H9 (cell line): Measurements from ENCODE around the gene RNF8. TPM values are rescaled to one million over a fixed set of nuclear protein-coding genes. Genes with fewer than 3 reads are reported as not detected.

ENCODE experiments used
- DNase-seq: peaks from one replicate; pipeline ENCODE4 v3.0.0-alpha.2; 2017
- H2AFZ ChIP-seq: one replicate; pipeline ENCODE4 v1.6.1; 2013; ENCODE audit warnings: mild to moderate bottlenecking, low read length, control low read depth, moderate library complexity
- H2AK5ac ChIP-seq: 2 replicates; pipeline ENCODE4 v1.6.1; 2013; ENCODE audit warnings: low read length, control low read depth, mixed read lengths; ENCODE audit not compliant: insufficient read length
- H2BK120ac ChIP-seq: one replicate; pipeline ENCODE4 v1.6.1; 2013; ENCODE audit warnings: low read depth, mild to moderate bottlenecking, low read length, control low read depth, inconsistent platforms; ENCODE audit not compliant: poor library complexity, severe bottlenecking
- H2BK12ac ChIP-seq: 2 replicates; pipeline ENCODE4 v1.6.1; 2013; ENCODE audit warnings: low read length, control low read depth, mixed read lengths, low read depth; ENCODE audit not compliant: insufficient read length
- H2BK15ac ChIP-seq: 2 replicates; pipeline ENCODE4 v1.6.1; 2013; ENCODE audit warnings: low read depth, low read length, control low read depth
- H2BK20ac ChIP-seq: one replicate; pipeline ENCODE4 v1.6.1; 2013; ENCODE audit warnings: low read depth, mild to moderate bottlenecking, low read length, control low read depth, inconsistent platforms; ENCODE audit not compliant: poor library complexity, severe bottlenecking
- H2BK5ac ChIP-seq: 2 replicates; pipeline ENCODE4 v1.6.1; 2013; ENCODE audit warnings: low read length, control low read depth, mixed read lengths; ENCODE audit not compliant: insufficient read length
- H3K14ac ChIP-seq: 2 replicates; pipeline ENCODE4 v1.6.1; 2013; ENCODE audit warnings: low read length, control low read depth; ENCODE audit not compliant: insufficient read depth
- H3K18ac ChIP-seq: 2 replicates; pipeline ENCODE4 v1.6.1; 2013; ENCODE audit warnings: low read depth, mild to moderate bottlenecking, mixed read lengths, low read length, control low read depth; ENCODE audit not compliant: insufficient read length
- H3K23ac ChIP-seq: 2 replicates; pipeline ENCODE4 v1.6.1; 2013; ENCODE audit warnings: low read length, control low read depth, mixed read lengths, low read depth; ENCODE audit not compliant: insufficient read length
- H3K23me2 ChIP-seq: 2 replicates; pipeline ENCODE4 v1.6.1; 2013; ENCODE audit warnings: low read depth, mild to moderate bottlenecking, mixed read lengths, low read length, control low read depth; ENCODE audit not compliant: insufficient read length, poor library complexity, severe bottlenecking
- H3K27ac ChIP-seq: 2 replicates; pipeline ENCODE4 v1.5.1; 2013; ENCODE audit warnings: low read length, control low read depth, mixed read lengths, low read depth; ENCODE audit not compliant: insufficient read length
- H3K27me3 ChIP-seq: 2 replicates; pipeline ENCODE4 v1.6.1; 2013; ENCODE audit warnings: low read length, control low read depth, inconsistent platforms; ENCODE audit not compliant: insufficient read depth
- H3K4ac ChIP-seq: 2 replicates; pipeline ENCODE4 v1.6.1; 2013; ENCODE audit warnings: low read depth, mild to moderate bottlenecking, control low read depth, inconsistent platforms, low read length, moderate library complexity
- H3K4me1 ChIP-seq: 2 replicates; pipeline ENCODE4 v1.6.1; 2013; ENCODE audit warnings: low read length, control low read depth, inconsistent platforms; ENCODE audit not compliant: insufficient read depth
- H3K4me2 ChIP-seq: 2 replicates; pipeline ENCODE4 v1.6.1; 2013; ENCODE audit warnings: low read length, control low read depth, mixed read lengths; ENCODE audit not compliant: insufficient read length, insufficient read depth
- H3K56ac ChIP-seq: 2 replicates; pipeline ENCODE4 v1.6.1; 2013; ENCODE audit warnings: low read depth, mild to moderate bottlenecking, mixed read lengths, low read length, control low read depth; ENCODE audit not compliant: insufficient read length
- H3K79me1 ChIP-seq: 2 replicates; pipeline ENCODE4 v1.6.1; 2013; ENCODE audit warnings: low read depth, mild to moderate bottlenecking, moderate library complexity, low read length, control low read depth, inconsistent platforms; ENCODE audit not compliant: insufficient read depth, poor library complexity, severe bottlenecking
- H3K79me2 ChIP-seq: 2 replicates; pipeline ENCODE4 v1.6.1; 2013; ENCODE audit warnings: low read length, control low read depth, inconsistent platforms; ENCODE audit not compliant: insufficient read depth
- H3K9ac ChIP-seq: 2 replicates; pipeline ENCODE4 v1.6.1; 2013; ENCODE audit warnings: low read length, control low read depth, mixed read lengths; ENCODE audit not compliant: insufficient read length; ENCODE audit errors: extremely low read depth
- H3K9me3 ChIP-seq: one replicate; pipeline ENCODE4 v1.6.1; 2013; ENCODE audit warnings: low read depth, low read length, inconsistent platforms; ENCODE audit not compliant: control insufficient read depth
- H3T11ph ChIP-seq: one replicate; pipeline ENCODE4 v1.6.1; 2013; ENCODE audit warnings: mild to moderate bottlenecking, low read length, control low read depth, inconsistent platforms
- H4K20me1 ChIP-seq: one replicate; pipeline ENCODE4 v1.6.1; 2013; ENCODE audit not compliant: control insufficient read depth, insufficient read length, insufficient read depth
- H4K5ac ChIP-seq: 2 replicates; pipeline ENCODE4 v1.6.1; 2013; ENCODE audit warnings: low read depth, mild to moderate bottlenecking, mixed read lengths, low read length, control low read depth; ENCODE audit not compliant: insufficient read length
- H4K8ac ChIP-seq: replicated peaks from 2 replicates; pipeline ENCODE4 v1.6.1; 2013; ENCODE audit warnings: low read length, control low read depth, mixed read lengths, low read depth; ENCODE audit not compliant: insufficient read length
- H4K91ac ChIP-seq: 2 replicates; pipeline ENCODE4 v1.6.1; 2013; ENCODE audit warnings: low read depth, mild to moderate bottlenecking, moderate library complexity, mixed read lengths, low read length, control low read depth; ENCODE audit not compliant: insufficient read length
- H3K27ac Mint-ChIP-seq, 3 experiments: 2 replicates in 2 of 3; 3 replicates in 1 of 3; pipeline ENCODE4 v1.8.0; 2020 to 2021; ENCODE audit warnings: mixed read lengths in 3 of 3, mild to moderate bottlenecking in 1 of 3, moderate library complexity in 1 of 3
- H3K27me3 Mint-ChIP-seq: 2 replicates; pipeline ENCODE4 v1.8.0; 2021; ENCODE audit warnings: low read depth, mild to moderate bottlenecking, moderate library complexity, mixed read lengths
- H3K36me3 Mint-ChIP-seq, 3 experiments: 2 replicates in 2 of 3; 3 replicates in 1 of 3; pipeline ENCODE4 v1.8.0; 2020 to 2021; ENCODE audit warnings: low read depth in 3 of 3, mixed read lengths in 3 of 3; ENCODE audit not compliant: insufficient read depth in 1 of 3
- H3K4me1 Mint-ChIP-seq, 2 experiments: 2 replicates each; pipeline ENCODE4 v1.8.0; 2020; ENCODE audit warnings: mixed read lengths in 2 of 2
- H3K4me3 Mint-ChIP-seq, 2 experiments: 2 replicates in 1 of 2; 3 replicates in 1 of 2; pipeline ENCODE4 v1.8.0; 2020 to 2021; ENCODE audit warnings: mild to moderate bottlenecking in 2 of 2, mixed read lengths in 2 of 2, moderate library complexity in 1 of 2
- H3K9me3 Mint-ChIP-seq, 2 experiments: 2 replicates in 1 of 2; 3 replicates in 1 of 2; pipeline ENCODE4 v1.8.0; 2020; ENCODE audit warnings: mild to moderate bottlenecking in 2 of 2, mixed read lengths in 2 of 2, moderate library complexity in 1 of 2
- WGBS: extraction: QIAGEN DNeasy Blood & Tissue Kit; methylation state at CpG from one replicate; pipeline ENCODE4 v1.1.7; 2013; ENCODE audit warnings: missing lambda C conversion rate, low lambda C conversion rate, mixed read lengths; ENCODE audit not compliant: insufficient read length; ENCODE audit errors: extremely low coverage; 5-methylcytosine and 5-hydroxymethylcytosine counted together
- total RNA-seq: library from RNA; stranded (reverse); gene quantifications from 2 replicates; pipeline ENCODE4 v1.2.1, GENCODE V29; 2021
- TF ChIP-seq, protein P1 (sequence below): fragments of 200-600 bp; sonication (generic); conservative IDR thresholded peaks from 3 replicates; pipeline ENCODE4 v1.8.0; 2021; ENCODE audit warnings: antibody characterized with exemption, mild to moderate bottlenecking

RNF8 gene
- total RNA-seq, 1 experiment from 2014 or later, result 34.7 TPM

DNA sequence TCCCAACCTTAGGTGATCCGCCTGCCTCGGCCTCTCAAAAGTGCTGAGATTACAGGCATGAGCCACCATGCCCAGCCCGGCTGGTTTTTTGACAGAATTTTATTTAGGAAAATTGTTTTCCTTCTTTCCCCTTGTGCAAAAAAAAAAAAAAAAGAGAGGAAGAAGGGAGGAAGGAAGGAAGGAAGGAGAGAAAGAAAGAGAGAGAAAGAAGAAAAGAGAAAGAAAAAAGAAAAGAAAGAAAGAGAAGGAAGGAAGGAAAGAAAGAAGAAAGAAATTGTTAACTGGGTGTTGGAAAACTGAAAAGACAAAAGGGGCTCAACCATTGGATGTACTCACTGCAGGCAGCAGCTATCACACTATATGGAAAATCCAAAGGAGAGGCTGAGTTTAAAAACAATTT is 1.4 kb upstream of the RNF8 start:
- Histone ChIP-seq H3K4me1 (peaks cover 4% of the 10 kb centered on the region; the same call in 1 of the 2 replicates), H3K4me2 (no peak overlapping the region), H2BK20ac (no peak overlapping the region), H4K20me1 (no peaks in the 10 kb centered on the region), H2AFZ (no peak overlapping the region), H2BK5ac (no peak overlapping the region), H3K27me3 (no peaks in the 10 kb centered on the region), H3K18ac (no peak overlapping the region), H3T11ph (no peak overlapping the region), H4K91ac (no peak overlapping the region), H2BK12ac (no peak overlapping the region), H3K14ac (no peak overlapping the region), H4K8ac (no peak overlapping the region), H3K4ac (no peak overlapping the region), H3K79me2 (peaks cover 12% of the 10 kb centered on the region; the same call in 1 of the 2 replicates), H2BK15ac (no peak overlapping the region), H3K27ac (no peak overlapping the region), H4K5ac (no peak overlapping the region), H2AK5ac (no peak overlapping the region), H3K9me3 (no peaks in the 10 kb centered on the region), H3K79me1 (no peaks in the 10 kb centered on the region), H2BK120ac (no peak overlapping the region), H3K23me2 (peaks cover 11% of the 10 kb centered on the region), H3K23ac (no peak overlapping the region), H3K56ac (no peak overlapping the region), H3K9ac (no peak overlapping the region)
- peaks cover 0 to 5% of the 10 kb centered on the region in 2 experiments; a peak in 1 of 5 replicates for H3K9me3 Mint-ChIP-seq
- H3K27me3 Mint-ChIP-seq, result peaks cover 18% of the 10 kb centered on the region
- H3K4me1 Mint-ChIP-seq, result peaks cover 19 to 25% of the 10 kb centered on the region in 2 experiments
- H3K36me3 Mint-ChIP-seq, result no peaks in the 10 kb centered on the region
- TF ChIP-seq, protein P1, sequence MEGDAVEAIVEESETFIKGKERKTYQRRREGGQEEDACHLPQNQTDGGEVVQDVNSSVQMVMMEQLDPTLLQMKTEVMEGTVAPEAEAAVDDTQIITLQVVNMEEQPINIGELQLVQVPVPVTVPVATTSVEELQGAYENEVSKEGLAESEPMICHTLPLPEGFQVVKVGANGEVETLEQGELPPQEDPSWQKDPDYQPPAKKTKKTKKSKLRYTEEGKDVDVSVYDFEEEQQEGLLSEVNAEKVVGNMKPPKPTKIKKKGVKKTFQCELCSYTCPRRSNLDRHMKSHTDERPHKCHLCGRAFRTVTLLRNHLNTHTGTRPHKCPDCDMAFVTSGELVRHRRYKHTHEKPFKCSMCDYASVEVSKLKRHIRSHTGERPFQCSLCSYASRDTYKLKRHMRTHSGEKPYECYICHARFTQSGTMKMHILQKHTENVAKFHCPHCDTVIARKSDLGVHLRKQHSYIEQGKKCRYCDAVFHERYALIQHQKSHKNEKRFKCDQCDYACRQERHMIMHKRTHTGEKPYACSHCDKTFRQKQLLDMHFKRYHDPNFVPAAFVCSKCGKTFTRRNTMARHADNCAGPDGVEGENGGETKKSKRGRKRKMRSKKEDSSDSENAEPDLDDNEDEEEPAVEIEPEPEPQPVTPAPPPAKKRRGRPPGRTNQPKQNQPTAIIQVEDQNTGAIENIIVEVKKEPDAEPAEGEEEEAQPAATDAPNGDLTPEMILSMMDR, result no peak
- no peak overlapping the region for H3K27ac Mint-ChIP-seq
- no peak for DNase-seq
- no peak overlapping the region for H3K4me3 Mint-ChIP-seq
- no CpG with 5 or more reads among the region's 3 CpGs for WGBS
